Osteocyte (in vitro differentiated cells): ENCODE data around the gene CHRNB1. TPM values are rescaled to one million over a fixed set of nuclear protein-coding genes. Genes with fewer than 3 reads are reported as not detected.
A peak's percentile ranks its signal among the peaks of the same experiment; 100 is the strongest.

ENCODE experiments used
- DNase-seq: peaks from one replicate; pipeline ENCODE4 v3.0.0; 2021; ENCODE audit warnings: mixed read lengths; ENCODE audit not compliant: unreplicated experiment; ENCODE audit errors: extremely low spot score
- H3K27ac Mint-ChIP-seq: one replicate; pipeline ENCODE4 v1.8.0; 2021; ENCODE audit warnings: mild to moderate bottlenecking, mixed read lengths; ENCODE audit not compliant: unreplicated experiment
- H3K27me3 Mint-ChIP-seq: one replicate; pipeline ENCODE4 v1.8.0; 2021; ENCODE audit warnings: mixed read lengths; ENCODE audit not compliant: unreplicated experiment
- H3K36me3 Mint-ChIP-seq: one replicate; pipeline ENCODE4 v1.8.0; 2021; ENCODE audit warnings: mixed read lengths; ENCODE audit not compliant: unreplicated experiment
- H3K4me1 Mint-ChIP-seq: one replicate; pipeline ENCODE4 v1.8.0; 2021; ENCODE audit warnings: mixed read lengths; ENCODE audit not compliant: unreplicated experiment
- H3K4me3 Mint-ChIP-seq: one replicate; pipeline ENCODE4 v1.8.0; 2021; ENCODE audit warnings: mild to moderate bottlenecking, moderate library complexity, mixed read lengths; ENCODE audit not compliant: unreplicated experiment
- H3K9me3 Mint-ChIP-seq: one replicate; pipeline ENCODE4 v1.8.0; 2021; ENCODE audit warnings: mixed read lengths; ENCODE audit not compliant: unreplicated experiment
- total RNA-seq: library from RNA; stranded (reverse); gene quantifications from 2 replicates; pipeline ENCODE4 v1.2.1, GENCODE V29; 2021
- TF ChIP-seq, protein P1 (sequence below): fragments of 200-600 bp; sonication (generic); IDR thresholded peaks from 2 replicates; pipeline ENCODE4 v1.5.0; 2021; ENCODE audit warnings: antibody characterized with exemption, mild to moderate bottlenecking, moderate library complexity

Gene CHRNB1
- total RNA-seq, 1 donor from 2014 or later = 9.3 TPM

- H3K36me3 Mint-ChIP-seq = peaks cover 52% of the 10 kb centered on the region
Measured at GRCh38 chr17:7497228-7497627, 52.4 kb downstream of the CHRNB1 start.

GRCh38 chr17:7497636-7498035, 52.8 kb downstream of the CHRNB1 start:
- H3K9me3 Mint-ChIP-seq = no peaks in the 10 kb centered on the region
- H3K27me3 Mint-ChIP-seq = no peaks in the 10 kb centered on the region
- no peak for DNase-seq
- no peak overlapping the region for H3K4me3 Mint-ChIP-seq
- H3K36me3 Mint-ChIP-seq = peaks cover 54% of the 10 kb centered on the region
- H3K27ac Mint-ChIP-seq = no peak overlapping the region
- H3K4me1 Mint-ChIP-seq = no peaks in the 10 kb centered on the region
- TF ChIP-seq, protein P1, sequence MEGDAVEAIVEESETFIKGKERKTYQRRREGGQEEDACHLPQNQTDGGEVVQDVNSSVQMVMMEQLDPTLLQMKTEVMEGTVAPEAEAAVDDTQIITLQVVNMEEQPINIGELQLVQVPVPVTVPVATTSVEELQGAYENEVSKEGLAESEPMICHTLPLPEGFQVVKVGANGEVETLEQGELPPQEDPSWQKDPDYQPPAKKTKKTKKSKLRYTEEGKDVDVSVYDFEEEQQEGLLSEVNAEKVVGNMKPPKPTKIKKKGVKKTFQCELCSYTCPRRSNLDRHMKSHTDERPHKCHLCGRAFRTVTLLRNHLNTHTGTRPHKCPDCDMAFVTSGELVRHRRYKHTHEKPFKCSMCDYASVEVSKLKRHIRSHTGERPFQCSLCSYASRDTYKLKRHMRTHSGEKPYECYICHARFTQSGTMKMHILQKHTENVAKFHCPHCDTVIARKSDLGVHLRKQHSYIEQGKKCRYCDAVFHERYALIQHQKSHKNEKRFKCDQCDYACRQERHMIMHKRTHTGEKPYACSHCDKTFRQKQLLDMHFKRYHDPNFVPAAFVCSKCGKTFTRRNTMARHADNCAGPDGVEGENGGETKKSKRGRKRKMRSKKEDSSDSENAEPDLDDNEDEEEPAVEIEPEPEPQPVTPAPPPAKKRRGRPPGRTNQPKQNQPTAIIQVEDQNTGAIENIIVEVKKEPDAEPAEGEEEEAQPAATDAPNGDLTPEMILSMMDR = no peak

More at GRCh38 chr17:7497228-7497627, 52.4 kb downstream of the CHRNB1 start:
- H3K9me3 Mint-ChIP-seq = no peaks in the 10 kb centered on the region
- no peak overlapping the region for H3K27ac Mint-ChIP-seq
- no peaks in the 10 kb centered on the region for H3K4me1 Mint-ChIP-seq
- no peaks in the 10 kb centered on the region for H3K27me3 Mint-ChIP-seq
- DNase-seq = no peak
- TF ChIP-seq, protein P1 = no peak
- no peak overlapping the region for H3K4me3 Mint-ChIP-seq

DNA sequence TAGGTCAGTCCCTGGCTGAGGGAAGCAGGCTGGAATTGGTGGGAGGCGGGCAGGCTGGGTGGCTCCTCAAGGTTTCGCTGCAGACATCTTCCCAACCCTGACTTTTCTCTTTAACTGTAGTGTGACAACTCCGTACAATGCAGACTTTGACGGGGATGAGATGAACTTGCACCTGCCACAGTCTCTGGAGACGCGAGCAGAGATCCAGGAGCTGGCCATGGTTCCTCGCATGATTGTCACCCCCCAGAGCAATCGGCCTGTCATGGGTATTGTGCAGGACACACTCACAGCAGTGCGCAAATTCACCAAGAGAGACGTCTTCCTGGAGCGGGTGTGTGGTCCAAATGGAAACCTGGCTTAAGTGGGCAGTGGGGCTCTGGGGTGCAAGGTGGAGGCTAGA, 54.3 kb downstream of the CHRNB1 start:
- TF ChIP-seq, protein P1 = no peak
- H3K27me3 Mint-ChIP-seq = no peaks in the 10 kb centered on the region
- no peaks in the 10 kb centered on the region for H3K9me3 Mint-ChIP-seq
- H3K4me3 Mint-ChIP-seq = no peak overlapping the region
- H3K4me1 Mint-ChIP-seq = no peaks in the 10 kb centered on the region
- H3K36me3 Mint-ChIP-seq = peaks cover 58% of the 10 kb centered on the region
- H3K27ac Mint-ChIP-seq = no peak overlapping the region
- DNase-seq = no peak

GRCh38 chr17:7501729-7502128, 56.9 kb downstream of the CHRNB1 start:
- no peak for DNase-seq
- Mint-ChIP-seq H3K27ac (peak overlapping the region; percentile 3), H3K9me3 (no peaks in the 10 kb centered on the region), H3K4me1 (no peaks in the 10 kb centered on the region), H3K36me3 (peaks cover 58% of the 10 kb centered on the region), H3K4me3 (no peak overlapping the region), H3K27me3 (no peaks in the 10 kb centered on the region)
- TF ChIP-seq, protein P1 = no peak

DNA sequence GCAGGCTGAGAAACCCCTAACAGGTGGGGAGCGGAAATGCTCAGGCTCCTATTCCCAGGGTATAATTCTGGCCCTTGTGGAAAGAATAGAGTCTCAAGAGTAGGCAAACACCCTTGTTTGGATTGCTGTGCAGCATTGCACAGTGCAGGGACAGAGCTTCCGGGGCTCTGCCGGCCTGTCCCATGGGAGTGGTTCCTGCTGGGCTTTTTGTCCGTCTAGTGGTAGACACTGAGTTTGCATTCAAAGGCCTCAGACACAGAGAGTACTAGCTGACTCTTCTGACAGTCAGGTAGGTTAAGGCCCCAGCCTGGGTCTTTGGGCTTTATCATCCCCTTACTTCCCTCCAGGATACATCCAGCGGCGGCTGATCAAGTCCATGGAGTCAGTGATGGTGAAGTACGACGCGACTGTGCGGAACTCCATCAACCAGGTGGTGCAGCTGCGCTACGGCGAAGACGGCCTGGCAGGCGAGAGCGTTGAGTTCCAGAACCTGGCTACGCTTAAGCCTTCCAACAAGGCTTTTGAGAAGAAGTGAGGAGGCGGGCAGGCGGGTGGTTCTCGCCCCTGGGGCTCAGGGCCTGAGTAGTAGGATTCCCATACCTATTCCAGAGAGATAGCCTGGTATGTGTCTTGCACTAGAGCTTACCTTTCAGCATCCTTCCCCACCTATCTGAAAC, 57.4 kb downstream of the CHRNB1 start:
- no peak for DNase-seq
- Mint-ChIP-seq H3K9me3 (no peaks in the 10 kb centered on the region), H3K4me3 (no peak overlapping the region), H3K27ac (no peak overlapping the region), H3K4me1 (no peaks in the 10 kb centered on the region), H3K36me3 (peaks cover 53% of the 10 kb centered on the region), H3K27me3 (no peaks in the 10 kb centered on the region)
- TF ChIP-seq, protein P1 = no peak
